IPS-20b (cell line): ENCODE data around the gene FLG2.
"Not testable (repeated sequence)": the region's sequence is repeated elsewhere in the genome, so short reads cannot be mapped to it uniquely, and the experiment has no call there.

Experiments used
- H3K27ac ChIP-seq: one replicate; pipeline ENCODE4 v1.5.1; 2013; ENCODE audit warnings: low read length
- H3K27me3 ChIP-seq: 2 replicates; pipeline ENCODE4 v1.6.1; 2013; ENCODE audit warnings: mild to moderate bottlenecking, low read length, inconsistent platforms; ENCODE audit not compliant: insufficient read depth
- H3K36me3 ChIP-seq: 2 replicates; pipeline ENCODE4 v1.6.1; 2013; ENCODE audit warnings: low read depth, mild to moderate bottlenecking, inconsistent platforms, low read length, moderate library complexity; ENCODE audit not compliant: insufficient read depth
- H3K4me1 ChIP-seq: 2 replicates; pipeline ENCODE4 v1.6.1; 2013; ENCODE audit warnings: mild to moderate bottlenecking, control low read depth, inconsistent platforms, low read length, moderate library complexity; ENCODE audit not compliant: insufficient read depth
- H3K4me3 ChIP-seq: 2 replicates; pipeline ENCODE4 v1.5.1; 2013; ENCODE audit warnings: mild to moderate bottlenecking, low read length, inconsistent platforms
- H3K9ac ChIP-seq: 2 replicates; pipeline ENCODE4 v1.6.1; 2013; ENCODE audit warnings: low read depth, mild to moderate bottlenecking, inconsistent platforms, low read length, moderate library complexity
- H3K9me3 ChIP-seq: 2 replicates; pipeline ENCODE4 v1.6.1; 2013; ENCODE audit warnings: mild to moderate bottlenecking, low read depth, low read length, inconsistent platforms; ENCODE audit not compliant: insufficient read depth

Gene FLG2

GRCh38 chr1:152309955-152310354 lies 49.9 kb downstream of the FLG2 start:
- H3K36me3 ChIP-seq, result no peaks in the 10 kb centered on the region
- no peak overlapping the region for H3K9ac ChIP-seq
- no peak overlapping the region for H3K27ac ChIP-seq
- H3K27me3 ChIP-seq, result no peaks in the 10 kb centered on the region
- H3K4me1 ChIP-seq, result no peaks in the 10 kb centered on the region
- H3K4me3 ChIP-seq, result no peak overlapping the region
- H3K9me3 ChIP-seq, result peaks cover 74% of the 10 kb centered on the region

GRCh38 chr1:152309320-152309901 lies 50.4 kb downstream of the FLG2 start:
- not testable (repeated sequence) for H3K36me3 ChIP-seq
- peaks cover 70% of the 10 kb centered on the region for H3K9me3 ChIP-seq

DNA sequence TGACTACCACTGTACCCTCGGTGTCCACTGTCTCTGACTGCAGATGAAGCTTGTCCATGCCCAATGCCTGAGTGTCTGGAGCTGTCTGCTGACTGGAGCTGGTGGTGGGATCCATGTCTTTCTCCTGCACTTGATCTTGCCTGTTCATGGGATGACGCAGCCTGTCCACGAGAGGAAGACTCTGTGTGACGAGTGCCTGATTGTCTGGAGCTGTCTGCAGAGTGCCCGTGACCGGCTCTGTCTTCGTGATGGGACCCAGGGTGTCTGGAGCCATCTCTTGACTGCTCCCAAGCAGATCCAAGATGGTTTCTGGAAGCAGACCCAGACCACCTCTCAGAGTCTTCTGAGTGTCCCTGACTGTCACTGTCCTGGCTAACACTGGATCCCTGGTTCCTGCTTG lies 51.0 kb downstream of the FLG2 start:
- H3K4me1 ChIP-seq, H3K27me3 ChIP-seq, H3K27ac ChIP-seq, H3K36me3 ChIP-seq, H3K4me3 ChIP-seq, H3K9ac ChIP-seq: not testable (repeated sequence)
- peaks cover 67% of the 10 kb centered on the region for H3K9me3 ChIP-seq

More at GRCh38 chr1:152309320-152309901, 50.4 kb downstream of the FLG2 start:
- not testable (repeated sequence) for H3K27ac ChIP-seq, H3K27me3 ChIP-seq, H3K9ac ChIP-seq, H3K4me1 ChIP-seq, H3K4me3 ChIP-seq

GRCh38 chr1:152307970-152308369 lies 51.8 kb downstream of the FLG2 start:
- H3K27ac ChIP-seq, H3K9ac ChIP-seq, H3K36me3 ChIP-seq, H3K4me3 ChIP-seq, H3K27me3 ChIP-seq, H3K4me1 ChIP-seq: not testable (repeated sequence)
- H3K9me3 ChIP-seq, result peaks cover 65% of the 10 kb centered on the region

- not testable (repeated sequence) for H3K36me3 ChIP-seq, H3K27ac ChIP-seq, H3K9ac ChIP-seq, H3K27me3 ChIP-seq, H3K4me3 ChIP-seq, H3K4me1 ChIP-seq
- H3K9me3 ChIP-seq, result peaks cover 65% of the 10 kb centered on the region
These were observed 53.7 kb downstream of the FLG2 start for GRCh38 chr1:152306123-152306522.

- H3K9ac ChIP-seq, H3K36me3 ChIP-seq, H3K27me3 ChIP-seq, H3K4me1 ChIP-seq, H3K27ac ChIP-seq, H3K4me3 ChIP-seq: not testable (repeated sequence)
- H3K9me3 ChIP-seq, result peaks cover 65% of the 10 kb centered on the region
These were observed 55.0 kb downstream of the FLG2 start for GRCh38 chr1:152304773-152305172.

GRCh38 chr1:152303139-152303872 lies 56.5 kb downstream of the FLG2 start:
- H3K4me1 ChIP-seq, H3K9ac ChIP-seq, H3K27me3 ChIP-seq, H3K27ac ChIP-seq, H3K36me3 ChIP-seq, H3K4me3 ChIP-seq: not testable (repeated sequence)
- peaks cover 53% of the 10 kb centered on the region for H3K9me3 ChIP-seq
